ENCODE data around the gene MRPL20.

- TF ChIP-seq, protein P1, sequence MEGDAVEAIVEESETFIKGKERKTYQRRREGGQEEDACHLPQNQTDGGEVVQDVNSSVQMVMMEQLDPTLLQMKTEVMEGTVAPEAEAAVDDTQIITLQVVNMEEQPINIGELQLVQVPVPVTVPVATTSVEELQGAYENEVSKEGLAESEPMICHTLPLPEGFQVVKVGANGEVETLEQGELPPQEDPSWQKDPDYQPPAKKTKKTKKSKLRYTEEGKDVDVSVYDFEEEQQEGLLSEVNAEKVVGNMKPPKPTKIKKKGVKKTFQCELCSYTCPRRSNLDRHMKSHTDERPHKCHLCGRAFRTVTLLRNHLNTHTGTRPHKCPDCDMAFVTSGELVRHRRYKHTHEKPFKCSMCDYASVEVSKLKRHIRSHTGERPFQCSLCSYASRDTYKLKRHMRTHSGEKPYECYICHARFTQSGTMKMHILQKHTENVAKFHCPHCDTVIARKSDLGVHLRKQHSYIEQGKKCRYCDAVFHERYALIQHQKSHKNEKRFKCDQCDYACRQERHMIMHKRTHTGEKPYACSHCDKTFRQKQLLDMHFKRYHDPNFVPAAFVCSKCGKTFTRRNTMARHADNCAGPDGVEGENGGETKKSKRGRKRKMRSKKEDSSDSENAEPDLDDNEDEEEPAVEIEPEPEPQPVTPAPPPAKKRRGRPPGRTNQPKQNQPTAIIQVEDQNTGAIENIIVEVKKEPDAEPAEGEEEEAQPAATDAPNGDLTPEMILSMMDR (IDR thresholded peaks at IDR 0.05) = peak in 1 of 6 experiments; percentile 3
- peak; percentile 69 to 72 for TF ChIP-seq POLR2A (IDR thresholded peaks at IDR 0.05)
Measured at GRCh38 chr1:1406821-1407635, at the start of gene MRPL20.

All from Peyer's patch (tissue), 4 donors.